ENCODE measurements around the gene IL23R. TPM values are rescaled to one million over a fixed set of nuclear protein-coding genes. Genes with fewer than 3 reads are reported as not detected.

IL23R gene
- total RNA-seq, 3 donors from 2014 or later, result not detected

- DNase-seq (ENCODE audit: low spot score in 2 of 2), result no peak
- Histone ChIP-seq H3K27ac (no peak overlapping the region), H3K27me3 (no peaks in the 10 kb centered on the region), H3K9me3 (peaks cover 4 to 17% of the 10 kb centered on the region in 2 donors), H3K36me3 (no peaks in the 10 kb centered on the region), H3K4me1 (no peaks in the 10 kb centered on the region), H3K4me3 (no peak overlapping the region)
- no peak for TF ChIP-seq CTCF (IDR thresholded peaks at IDR 0.05)
- TF ChIP-seq POLR2AphosphoS5 (IDR thresholded peaks at IDR 0.05), result no peak
- no peak for TF ChIP-seq POLR2A (IDR thresholded peaks at IDR 0.05)
- intact Hi-C loops (cut with DNase I; ENCODE audit: low total_unique reads), result no loop called here
Measured at GRCh38 chr1:67250051-67250653, 83.9 kb downstream of the IL23R start.

GRCh38 chr1:67256291-67257172 is 90.3 kb downstream of the IL23R start:
- no peaks in the 10 kb centered on the region for H3K4me1 ChIP-seq

GRCh38 chr1:67257173-67257535 is 90.9 kb downstream of the IL23R start:
- no peak overlapping the region for H3K27ac ChIP-seq
- H3K4me3 ChIP-seq, result no peak overlapping the region
- no peaks in the 10 kb centered on the region for H3K36me3 ChIP-seq

More at GRCh38 chr1:67256291-67257172, 90.3 kb downstream of the IL23R start:
- H3K27me3 ChIP-seq, result no peaks in the 10 kb centered on the region
- no peak overlapping the region for H3K4me3 ChIP-seq
- intact Hi-C loops (cut with DNase I; ENCODE audit: low total_unique reads), result no loop called here
- no peaks in the 10 kb centered on the region for H3K36me3 ChIP-seq
- H3K27ac ChIP-seq, result no peak overlapping the region
- H3K9me3 ChIP-seq, result no peaks in the 10 kb centered on the region
- no peak for DNase-seq (ENCODE audit: low spot score in 2 of 2)
- TF ChIP-seq POLR2A (IDR thresholded peaks at IDR 0.05), result no peak
- TF ChIP-seq CTCF (IDR thresholded peaks at IDR 0.05), result no peak

GRCh38 chr1:67261680-67262079 is 95.4 kb downstream of the IL23R start:
- intact Hi-C loops (cut with DNase I; ENCODE audit: low total_unique reads), result no loop called here
- Histone ChIP-seq H3K4me1 (no peaks in the 10 kb centered on the region), H3K4me3 (no peak overlapping the region), H3K9me3 (no peaks in the 10 kb centered on the region), H3K27me3 (no peaks in the 10 kb centered on the region), H3K36me3 (no peaks in the 10 kb centered on the region), H3K27ac (no peak overlapping the region)
- no peak for TF ChIP-seq CTCF (IDR thresholded peaks at IDR 0.05)
- TF ChIP-seq POLR2A (IDR thresholded peaks at IDR 0.05), result no peak
- no peak for TF ChIP-seq POLR2AphosphoS5 (IDR thresholded peaks at IDR 0.05)
- no peak for DNase-seq (ENCODE audit: low spot score in 2 of 2)

More at GRCh38 chr1:67257173-67257535, 90.9 kb downstream of the IL23R start:
- TF ChIP-seq POLR2AphosphoS5 (IDR thresholded peaks at IDR 0.05) (no peak), POLR2A (IDR thresholded peaks at IDR 0.05) (no peak), CTCF (IDR thresholded peaks at IDR 0.05) (no peak)
- Histone ChIP-seq H3K4me1 (no peaks in the 10 kb centered on the region), H3K27me3 (no peaks in the 10 kb centered on the region), H3K9me3 (no peaks in the 10 kb centered on the region)
- DNase-seq (ENCODE audit: low spot score in 2 of 2), result no peak
- intact Hi-C loops (cut with DNase I; ENCODE audit: low total_unique reads), result no loop called here

- no peaks in the 10 kb centered on the region for H3K27me3 ChIP-seq
- H3K4me1 ChIP-seq, result no peaks in the 10 kb centered on the region
- no peaks in the 10 kb centered on the region for H3K9me3 ChIP-seq
- no peak overlapping the region for H3K27ac ChIP-seq
- intact Hi-C loops (cut with DNase I; ENCODE audit: low total_unique reads), result no loop called here
- H3K4me3 ChIP-seq, result no peak overlapping the region
- TF ChIP-seq CTCF (IDR thresholded peaks at IDR 0.05), result no peak
- no peak for TF ChIP-seq POLR2AphosphoS5 (IDR thresholded peaks at IDR 0.05)
- no peak for TF ChIP-seq POLR2A (IDR thresholded peaks at IDR 0.05)
- DNase-seq (ENCODE audit: low spot score in 2 of 2), result no peak
- no peaks in the 10 kb centered on the region for H3K36me3 ChIP-seq
Measured at GRCh38 chr1:67262735-67263134, 96.5 kb downstream of the IL23R start.

All from breast epithelium (tissue), 4 donors.